SK-N-SH treated with all-trans-retinoic acid at 6 μM for 48 hours (cell line): ENCODE results near the gene GARIN5A.

Source experiments
- ZNF70 ChIP-seq: fragments of 450-650 bp; formaldehyde crosslinking; IDR thresholded peaks from 2 replicates; pipeline ENCODE4 v1.5.0; 2020; ENCODE audit warnings: mild to moderate bottlenecking, moderate library complexity
- TF ChIP-seq, protein P1 (sequence below): fragments of 250-450 bp; sonication (Bioruptor Pico); IDR thresholded peaks from 2 replicates; pipeline ENCODE4 v1.5.1; 2020; ENCODE audit warnings: low read depth, mild to moderate bottlenecking, moderate library complexity

- TF ChIP-seq, protein P1, sequence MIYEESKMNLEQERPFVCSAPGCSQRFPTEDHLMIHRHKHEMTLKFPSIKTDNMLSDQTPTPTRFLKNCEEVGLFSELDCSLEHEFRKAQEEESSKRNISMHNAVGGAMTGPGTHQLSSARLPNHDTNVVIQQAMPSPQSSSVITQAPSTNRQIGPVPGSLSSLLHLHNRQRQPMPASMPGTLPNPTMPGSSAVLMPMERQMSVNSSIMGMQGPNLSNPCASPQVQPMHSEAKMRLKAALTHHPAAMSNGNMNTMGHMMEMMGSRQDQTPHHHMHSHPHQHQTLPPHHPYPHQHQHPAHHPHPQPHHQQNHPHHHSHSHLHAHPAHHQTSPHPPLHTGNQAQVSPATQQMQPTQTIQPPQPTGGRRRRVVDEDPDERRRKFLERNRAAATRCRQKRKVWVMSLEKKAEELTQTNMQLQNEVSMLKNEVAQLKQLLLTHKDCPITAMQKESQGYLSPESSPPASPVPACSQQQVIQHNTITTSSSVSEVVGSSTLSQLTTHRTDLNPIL (CRISPR knock-in tag), result no peak
- no peak for TF ChIP-seq ZNF70 (CRISPR knock-in tag)
Observed at GRCh38 chr19:50435221-50435620, 41.4 kb downstream of the GARIN5A start.
